IPS-18c (cell line): ENCODE results near the gene DAZL.

ENCODE experiments used
- H3K4me3 ChIP-seq: 2 replicates; pipeline ENCODE4 v1.7.0; 2013; ENCODE audit warnings: low read depth, mild to moderate bottlenecking, low read length, moderate library complexity; ENCODE audit not compliant: insufficient read depth
- H3K9me3 ChIP-seq: one replicate; pipeline ENCODE4 v1.6.1; 2013; ENCODE audit warnings: mild to moderate bottlenecking, low read length, moderate library complexity; ENCODE audit not compliant: control insufficient read depth, insufficient read depth

DAZL gene

DNA sequence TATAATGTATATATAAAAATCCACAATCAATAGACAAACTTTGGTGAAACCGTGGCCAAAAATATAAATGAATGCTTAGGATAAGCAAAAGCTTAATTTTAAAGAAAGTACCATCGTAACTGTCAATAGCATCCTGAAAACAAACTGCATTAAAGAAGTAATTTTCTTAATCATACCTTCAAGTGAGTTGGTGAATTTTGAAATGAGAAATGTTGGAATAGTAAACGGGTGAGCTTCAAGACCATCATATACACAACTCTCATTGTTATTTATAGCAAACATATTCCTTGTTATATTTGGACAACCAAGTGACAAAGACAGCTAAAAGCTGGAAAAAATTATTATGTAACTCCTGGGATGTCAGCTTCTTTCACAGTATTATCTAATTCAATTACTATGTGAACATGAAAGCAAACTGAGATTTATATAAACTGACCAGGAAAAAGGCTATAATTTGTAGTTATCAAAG, 3.7 kb downstream of the DAZL start:
- Histone ChIP-seq H3K9me3 (no peaks in the 10 kb centered on the region), H3K4me3 (no peak overlapping the region)

DNA sequence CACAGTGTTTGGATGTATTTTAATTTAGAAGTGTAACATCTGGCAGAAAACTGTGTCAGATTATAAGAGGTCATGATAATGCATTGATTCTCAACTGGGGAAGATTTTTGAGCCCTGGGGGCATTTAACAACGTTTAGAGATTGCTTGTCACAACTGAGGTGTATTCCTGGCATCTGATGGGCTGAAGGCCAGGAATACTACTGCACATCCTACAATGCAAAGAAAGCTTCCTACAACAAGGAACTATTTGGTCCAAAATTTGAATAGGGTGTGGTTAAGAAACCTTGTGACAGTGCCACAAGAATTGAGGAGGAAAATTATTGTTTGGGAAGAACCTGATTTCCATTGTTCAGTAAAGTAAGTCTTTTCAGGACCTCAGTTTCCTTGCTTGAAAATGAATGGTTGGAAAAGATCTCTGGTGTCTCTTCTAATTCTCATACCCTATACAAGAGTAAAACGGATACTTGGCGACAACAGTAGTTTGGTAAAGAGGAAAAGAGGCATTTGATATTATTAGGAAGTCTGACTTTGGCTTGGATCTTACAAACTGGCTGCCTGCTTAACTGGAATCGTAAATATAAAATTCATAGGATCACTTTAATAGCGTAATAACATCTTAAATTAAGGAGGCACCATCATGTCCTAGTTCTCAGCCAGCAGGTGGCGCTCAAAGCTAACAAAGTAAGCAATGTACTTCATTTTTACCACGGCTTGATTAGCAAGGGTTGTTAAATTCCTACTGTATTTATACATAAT, 4.3 kb downstream of the DAZL start:
- H3K4me3 ChIP-seq, result no peak overlapping the region

DNA sequence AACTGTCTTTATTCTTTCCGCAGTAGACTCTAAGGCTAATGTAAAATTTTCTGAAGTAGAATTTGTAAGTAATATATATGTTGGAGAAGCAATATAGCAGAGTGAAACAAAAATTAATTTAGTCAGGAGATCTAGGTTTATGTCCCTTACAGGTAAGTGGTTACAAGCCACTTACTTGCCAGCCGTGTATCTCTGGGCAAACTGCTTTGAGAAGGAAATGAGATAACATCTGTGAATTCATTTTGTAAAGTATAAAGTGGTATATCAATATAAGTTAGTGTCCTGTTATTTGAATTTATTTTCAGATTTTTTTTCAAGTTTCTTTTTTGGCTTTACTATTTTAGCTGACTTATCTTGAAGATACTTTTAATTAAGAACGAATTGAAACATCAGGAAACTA, 5.5 kb downstream of the DAZL start:
- no peak overlapping the region for H3K4me3 ChIP-seq
- no peaks in the 10 kb centered on the region for H3K9me3 ChIP-seq

More for the DNA sequence above, 4.3 kb downstream of the DAZL start:
- no peaks in the 10 kb centered on the region for H3K9me3 ChIP-seq

DNA sequence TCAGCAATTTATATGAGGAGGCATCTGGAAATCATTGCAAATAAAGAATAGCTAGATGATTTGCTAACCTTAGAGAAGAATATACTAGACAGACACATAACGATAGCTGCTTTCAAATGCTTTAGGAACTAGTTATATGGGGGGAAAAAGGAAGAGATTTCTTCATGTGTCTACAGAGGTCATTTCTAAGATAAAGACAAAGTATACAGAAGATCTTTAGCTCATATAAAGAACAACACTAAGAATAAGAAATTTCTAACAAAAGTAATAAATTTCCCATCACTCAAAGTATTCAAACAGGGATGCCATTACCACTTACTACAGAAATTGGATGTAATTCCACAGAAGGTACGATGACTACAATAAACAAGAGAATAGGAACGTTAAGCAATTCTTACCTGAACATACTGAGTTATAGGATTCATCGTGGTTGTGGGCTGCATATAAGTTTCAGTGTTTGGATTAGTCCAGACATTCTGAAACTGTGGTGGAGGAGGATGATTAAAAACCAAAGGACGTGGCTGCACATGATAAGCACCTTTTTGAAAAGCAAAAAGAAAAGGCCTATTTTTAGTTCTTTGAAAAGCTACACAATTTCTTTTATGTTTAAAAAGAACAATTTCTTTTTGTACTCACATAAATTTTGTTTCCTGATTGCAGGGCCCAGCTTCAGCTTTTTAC, 8.7 kb downstream of the DAZL start:
- Histone ChIP-seq H3K4me3 (no peak overlapping the region), H3K9me3 (no peaks in the 10 kb centered on the region)

DNA sequence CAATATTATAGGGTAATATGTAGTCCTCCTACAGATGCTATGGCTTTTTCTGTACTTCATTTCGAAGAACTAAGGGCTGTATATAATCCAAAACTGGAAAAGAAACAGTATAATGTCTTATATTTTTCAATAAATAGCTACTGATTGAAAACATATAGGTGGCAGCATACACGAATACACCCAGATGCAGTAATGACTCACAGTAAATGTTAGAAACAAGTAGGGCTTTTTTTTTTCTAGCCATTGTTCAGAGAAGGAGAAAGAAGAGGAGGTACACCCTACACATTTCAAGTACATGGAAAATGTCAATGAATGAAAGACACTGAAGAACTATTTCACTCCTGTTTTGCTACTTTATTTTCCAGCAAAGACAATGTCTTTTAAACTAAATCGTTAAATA, 9.4 kb downstream of the DAZL start:
- H3K9me3 ChIP-seq, result no peaks in the 10 kb centered on the region
- no peak overlapping the region for H3K4me3 ChIP-seq

DNA sequence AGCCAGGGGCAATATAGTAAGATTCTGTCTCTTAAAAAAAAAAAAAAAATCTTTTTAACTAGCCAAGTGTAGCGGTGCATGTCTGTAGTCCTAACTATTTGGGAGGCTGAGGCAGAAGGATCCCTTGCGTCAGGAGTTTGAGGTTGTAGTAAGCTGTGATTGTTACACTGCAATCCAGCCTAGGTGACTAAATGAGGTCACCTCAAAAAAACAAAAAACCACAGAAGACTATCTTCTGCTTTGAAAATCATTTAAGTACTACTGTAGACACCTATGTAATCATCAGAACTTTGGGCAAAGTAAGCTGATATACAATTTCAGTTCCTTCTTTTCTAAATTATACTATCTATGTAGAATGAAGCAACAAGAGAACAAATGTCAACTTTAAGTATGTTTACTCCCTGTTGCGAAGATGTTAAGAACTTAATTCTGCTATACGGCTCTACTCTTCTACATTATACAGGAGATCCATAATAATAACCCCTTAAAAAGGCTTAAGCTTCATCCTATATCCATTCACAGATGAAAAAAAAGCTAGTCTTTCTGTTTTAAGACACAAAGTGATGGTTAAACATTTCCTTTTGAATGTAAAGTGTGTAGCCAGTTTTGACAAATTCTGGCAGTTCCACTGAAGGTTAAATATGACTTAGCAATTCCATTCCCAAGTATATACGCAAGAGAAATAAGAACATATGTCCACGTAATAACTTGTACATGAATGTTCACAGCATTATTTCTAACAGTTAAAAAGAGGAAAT, 15.2 kb downstream of the DAZL start:
- Histone ChIP-seq H3K9me3 (no peaks in the 10 kb centered on the region), H3K4me3 (no peak overlapping the region)

DNA sequence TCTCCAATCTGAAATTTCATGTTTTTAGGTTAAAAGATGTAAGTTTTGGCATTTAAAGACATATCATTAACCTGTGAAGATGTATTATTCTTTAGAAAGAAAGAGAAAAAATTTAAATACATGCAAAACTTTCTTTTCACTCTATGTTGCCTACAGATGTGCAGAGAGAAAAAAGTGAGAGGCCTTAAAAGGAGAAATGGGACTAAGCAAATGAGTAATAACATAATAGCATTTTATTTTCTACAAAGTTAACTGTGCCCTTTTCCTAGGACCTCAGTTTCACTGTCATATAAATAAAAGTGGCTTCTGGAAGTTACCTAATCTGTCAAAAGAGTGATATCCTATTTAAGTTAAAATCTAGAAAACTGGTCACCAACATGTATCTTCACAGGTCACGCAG, 16.1 kb downstream of the DAZL start:
- H3K4me3 ChIP-seq, result no peak overlapping the region
- H3K9me3 ChIP-seq, result no peaks in the 10 kb centered on the region

DNA sequence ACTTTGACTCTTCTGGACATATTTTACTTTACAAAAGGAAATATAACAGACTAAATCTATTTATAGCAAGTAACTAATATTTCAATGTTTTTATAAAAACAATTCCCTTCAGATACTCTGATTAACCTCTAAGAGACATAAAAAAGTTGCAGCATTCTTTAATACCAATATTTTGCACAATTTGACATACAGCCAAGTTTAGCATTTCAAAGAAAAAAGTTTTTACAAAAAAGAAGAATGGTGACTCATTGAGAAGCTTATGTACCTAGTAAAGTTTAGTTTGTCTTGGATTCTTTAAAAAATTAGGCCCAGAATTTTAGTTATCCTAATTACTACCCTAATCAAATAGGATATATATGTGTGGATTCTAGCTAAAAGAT, 17.6 kb downstream of the DAZL start:
- no peaks in the 10 kb centered on the region for H3K9me3 ChIP-seq
- H3K4me3 ChIP-seq, result no peak overlapping the region

DNA sequence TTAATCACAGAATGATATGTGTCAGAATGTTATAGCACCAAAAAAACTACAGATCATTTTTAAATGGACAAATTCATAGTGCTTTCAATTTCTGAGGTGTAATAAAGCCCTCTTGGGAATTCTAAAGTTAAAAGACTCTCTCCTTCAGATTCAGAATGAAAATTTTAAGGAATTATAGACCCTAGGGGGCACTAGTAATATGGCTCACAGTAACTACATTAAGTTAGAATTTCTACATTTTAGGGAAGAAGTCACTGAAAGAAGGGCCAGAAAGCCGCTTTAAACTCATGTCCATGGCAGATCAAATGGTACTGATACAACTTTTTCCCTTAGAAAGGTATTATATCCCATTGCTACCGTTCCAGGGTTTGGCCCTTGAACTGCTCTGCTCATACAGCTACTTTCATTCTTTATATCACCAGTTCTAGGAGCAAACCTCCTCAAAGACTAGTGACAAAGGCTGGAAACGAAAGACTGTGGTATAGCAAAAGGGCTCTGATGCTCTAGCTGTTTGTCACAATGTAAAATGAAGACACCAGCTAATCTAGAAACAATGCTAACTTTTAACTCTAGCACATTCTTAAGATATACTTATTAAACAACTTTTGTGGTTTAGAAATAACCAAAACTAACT, 18.1 kb downstream of the DAZL start:
- H3K9me3 ChIP-seq, result no peaks in the 10 kb centered on the region
- H3K4me3 ChIP-seq, result no peak overlapping the region

DNA sequence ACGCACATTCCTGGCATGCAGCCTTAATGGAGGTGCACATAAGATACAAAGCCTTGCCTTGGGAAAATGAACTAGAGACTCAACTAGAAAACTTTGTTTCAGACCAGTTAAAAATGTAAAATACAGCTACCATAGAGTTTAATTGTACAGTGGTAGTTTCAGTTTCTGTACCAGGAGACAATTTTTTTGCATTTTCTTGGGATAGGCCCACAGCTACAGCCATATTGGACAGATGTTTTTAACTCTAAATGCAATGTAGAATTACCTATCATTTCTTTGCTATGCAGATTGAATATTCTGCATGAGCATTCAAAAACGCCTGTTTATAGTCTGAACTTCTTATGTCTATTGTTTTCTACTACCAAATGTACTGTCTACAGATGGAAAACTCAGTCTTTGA, 20.3 kb downstream of the DAZL start:
- Histone ChIP-seq H3K9me3 (no peaks in the 10 kb centered on the region), H3K4me3 (no peak overlapping the region)

DNA sequence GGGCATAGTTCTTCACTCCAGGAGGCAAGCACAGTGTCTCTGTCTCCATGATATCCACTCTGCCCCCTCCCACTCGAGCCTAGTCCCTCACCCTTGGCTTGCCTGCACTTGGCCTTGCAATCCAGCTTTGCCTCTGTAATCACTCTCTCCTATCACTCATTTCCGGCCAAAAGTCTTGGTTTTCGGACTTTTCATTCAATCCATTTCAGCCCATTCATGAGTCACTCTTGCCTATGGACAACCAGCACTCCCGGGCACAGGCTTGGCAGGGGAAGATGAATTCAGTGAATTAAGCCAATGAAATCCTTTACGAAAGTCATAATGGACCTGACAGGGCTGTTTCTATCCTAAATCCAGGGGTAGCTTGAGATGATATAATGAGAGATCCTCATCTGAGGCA, 21.7 kb downstream of the DAZL start:
- H3K4me3 ChIP-seq, result no peak overlapping the region

DNA sequence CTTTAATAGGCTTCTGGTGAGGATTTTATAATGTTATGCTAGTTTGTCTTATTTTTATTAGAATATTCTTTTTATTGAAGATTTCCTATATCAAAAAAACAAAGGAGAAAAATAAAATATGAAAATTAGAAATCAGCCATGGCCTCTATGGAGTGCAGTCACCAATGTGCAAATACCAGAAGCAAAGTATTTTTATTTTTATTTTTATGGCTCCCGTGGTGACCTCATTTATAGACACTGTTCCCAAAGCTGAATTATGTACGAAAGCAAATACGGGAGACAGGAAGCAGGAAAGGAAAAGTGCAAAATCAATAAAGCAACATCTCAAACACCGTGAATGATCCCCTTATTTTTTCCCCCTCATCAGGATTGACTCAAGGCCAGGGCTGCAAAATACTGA, 35.1 kb downstream of the DAZL start:
- Histone ChIP-seq H3K4me3 (no peak overlapping the region), H3K9me3 (no peaks in the 10 kb centered on the region)

More for the DNA sequence above, 21.7 kb downstream of the DAZL start:
- H3K9me3 ChIP-seq, result no peaks in the 10 kb centered on the region

DNA sequence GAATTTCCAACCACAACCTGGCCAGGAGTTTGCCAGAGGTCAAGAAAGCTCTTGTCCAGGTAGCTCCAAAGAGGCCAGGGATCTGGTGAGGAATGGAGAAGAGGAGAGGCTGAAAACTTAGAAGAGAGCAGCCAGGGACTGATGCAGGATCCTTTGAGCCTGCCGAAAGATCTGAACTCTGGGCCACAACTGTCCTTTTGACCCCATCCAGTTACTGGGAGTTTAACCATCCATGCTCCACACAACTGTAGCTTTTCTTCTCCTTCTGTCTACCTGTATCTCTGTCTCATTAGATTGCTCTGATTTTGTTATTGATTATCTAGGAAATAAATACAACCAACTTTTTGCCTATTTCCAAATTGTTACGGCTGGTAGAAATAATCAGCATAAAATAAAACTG, 36.7 kb downstream of the DAZL start:
- no peak overlapping the region for H3K4me3 ChIP-seq
- H3K9me3 ChIP-seq, result no peaks in the 10 kb centered on the region

DNA sequence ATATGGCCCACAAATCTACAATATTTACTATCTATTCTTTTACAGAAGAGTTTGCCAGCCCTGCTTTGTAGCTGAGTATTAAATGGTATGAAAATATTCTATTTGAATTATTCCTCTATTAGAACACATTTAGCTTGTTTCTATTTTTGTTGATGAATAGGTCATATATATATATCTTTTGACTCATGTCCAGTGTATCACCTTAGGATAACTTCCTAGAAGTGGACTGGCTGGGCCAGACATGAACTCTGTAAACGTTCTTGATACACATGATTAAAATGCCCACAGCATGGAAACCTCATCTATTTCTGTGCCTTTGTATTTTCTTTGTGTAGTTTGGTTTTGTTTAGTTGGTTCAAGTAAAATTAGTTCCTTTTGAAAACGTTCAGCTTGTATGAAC, 37.1 kb downstream of the DAZL start:
- Histone ChIP-seq H3K4me3 (no peak overlapping the region), H3K9me3 (no peaks in the 10 kb centered on the region)

DNA sequence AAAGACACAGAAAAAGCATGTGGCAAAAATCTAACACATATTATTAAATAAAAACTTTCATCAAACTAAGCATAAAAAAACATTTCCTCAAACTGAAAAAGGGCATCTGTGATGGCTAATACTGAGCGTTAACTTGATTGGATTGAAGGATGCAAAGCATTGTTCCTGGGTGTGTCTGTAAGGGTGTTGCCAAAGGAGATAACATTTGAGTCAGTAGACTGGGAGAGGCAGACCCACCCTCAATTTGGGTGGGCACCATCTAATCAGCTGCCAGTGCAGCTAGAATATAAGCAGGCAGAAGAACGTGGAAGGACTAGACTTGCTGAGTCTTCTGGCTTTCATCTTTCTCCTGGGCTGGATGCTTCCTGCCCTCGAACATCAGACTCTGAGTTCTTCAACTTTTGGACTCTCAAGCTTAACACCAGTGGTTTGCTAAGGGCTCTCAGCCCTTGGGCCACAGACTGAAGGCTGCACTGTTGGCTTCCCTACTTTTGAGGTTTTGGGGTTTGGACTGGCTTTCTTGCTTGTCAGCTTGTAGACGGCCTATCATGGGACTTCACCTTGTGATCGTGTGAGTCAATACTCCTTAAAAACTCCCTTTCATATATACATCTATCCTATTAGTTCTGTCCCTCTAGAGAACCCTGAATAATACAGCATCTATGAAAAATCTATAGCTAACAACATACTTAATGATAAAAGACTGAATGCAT, 45.4 kb downstream of the DAZL start:
- no peak overlapping the region for H3K4me3 ChIP-seq
- H3K9me3 ChIP-seq, result no peaks in the 10 kb centered on the region

DNA sequence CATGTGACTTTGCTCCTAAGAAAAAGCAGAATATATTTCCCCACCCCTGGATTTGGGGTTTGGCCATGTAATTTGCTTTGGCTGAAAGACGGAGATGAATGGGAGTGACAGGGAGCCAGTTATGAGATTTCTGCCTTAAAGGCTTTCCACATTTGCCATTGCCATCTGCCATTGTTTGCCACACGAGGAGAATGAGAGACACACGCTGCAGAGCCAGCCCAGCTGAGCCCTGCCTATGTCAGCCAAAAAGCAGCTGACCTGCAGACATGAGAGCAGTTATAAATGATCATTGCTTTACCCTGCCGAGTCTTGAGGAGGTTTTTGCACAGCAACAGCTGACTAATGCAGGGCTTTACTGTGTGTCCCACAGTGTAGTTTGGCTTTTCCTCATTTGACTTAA, 51.1 kb downstream of the DAZL start:
- Histone ChIP-seq H3K9me3 (no peaks in the 10 kb centered on the region), H3K4me3 (no peak overlapping the region)

DNA sequence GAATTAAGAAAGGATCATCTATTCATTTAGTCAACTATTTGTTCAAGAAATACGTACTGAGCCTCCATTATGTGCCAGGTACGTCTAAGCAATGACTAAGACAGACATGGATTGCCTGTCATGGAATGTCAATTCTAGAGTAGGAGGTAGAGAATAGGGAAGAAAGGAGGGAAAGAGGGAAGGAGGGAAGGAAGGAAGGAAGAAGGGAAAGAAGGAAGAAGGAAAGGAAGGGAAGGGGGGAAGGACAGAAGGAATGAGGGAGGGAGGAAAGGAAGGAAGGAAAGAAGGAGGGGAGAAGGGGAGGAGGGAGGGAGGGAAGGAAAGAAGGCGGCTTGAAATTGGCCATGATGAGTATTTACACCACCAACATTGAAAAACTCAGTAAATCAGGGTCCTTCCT, 52.5 kb downstream of the DAZL start:
- no peaks in the 10 kb centered on the region for H3K9me3 ChIP-seq
- no peak overlapping the region for H3K4me3 ChIP-seq
